ENCODE measurements around the gene ABCG1. TPM values are rescaled to one million over a fixed set of nuclear protein-coding genes. Genes with fewer than 3 reads are reported as not detected.

Gene ABCG1
- total RNA-seq, 1 donor from 2014 or later: 4.2 TPM

- ATAC-seq: peak; percentile 28
Measured at GRCh38 chr21:42233067-42233961, 14.4 kb downstream of the ABCG1 start.

GRCh38 chr21:42234041-42234440 lies 15.1 kb downstream of the ABCG1 start:
- ATAC-seq: no peak

GRCh38 chr21:42234464-42235241 lies 15.7 kb downstream of the ABCG1 start:
- peak; percentile 74 for ATAC-seq

- no peak for ATAC-seq
Measured at GRCh38 chr21:42235593-42235992, 16.7 kb downstream of the ABCG1 start.

- no peak for ATAC-seq
Measured at GRCh38 chr21:42236014-42236413, 17.1 kb downstream of the ABCG1 start.

- no peak for ATAC-seq
Measured at GRCh38 chr21:42236693-42237092, 17.8 kb downstream of the ABCG1 start.

GRCh38 chr21:42237161-42237560 lies 18.2 kb downstream of the ABCG1 start:
- ATAC-seq: no peak

GRCh38 chr21:42237577-42237976 lies 18.6 kb downstream of the ABCG1 start:
- no peak for ATAC-seq

GRCh38 chr21:42238185-42238934 lies 19.4 kb downstream of the ABCG1 start:
- ATAC-seq: no peak

GRCh38 chr21:42239556-42239955 lies 20.6 kb downstream of the ABCG1 start:
- ATAC-seq: no peak

GRCh38 chr21:42239973-42240372 lies 21.0 kb downstream of the ABCG1 start:
- no peak for ATAC-seq

GRCh38 chr21:42242611-42243010 lies 23.7 kb downstream of the ABCG1 start:
- ATAC-seq: no peak

GRCh38 chr21:42243026-42243425 lies 24.1 kb downstream of the ABCG1 start:
- ATAC-seq: no peak

- no peak for ATAC-seq
Measured at GRCh38 chr21:42245331-42246193, 26.6 kb downstream of the ABCG1 start.

- no peak for ATAC-seq
Measured at GRCh38 chr21:42247716-42248115, 28.8 kb downstream of the ABCG1 start.

- no peak for ATAC-seq
Measured at GRCh38 chr21:42248241-42248640, 29.3 kb downstream of the ABCG1 start.

GRCh38 chr21:42248783-42249597 lies 30.1 kb downstream of the ABCG1 start:
- no peak for ATAC-seq

GRCh38 chr21:42250422-42251403 lies 31.8 kb downstream of the ABCG1 start:
- ATAC-seq: no peak

- ATAC-seq: no peak
Measured at GRCh38 chr21:42251654-42252324, 32.8 kb downstream of the ABCG1 start.

All from esophagus mucosa (tissue), 1 donor.